ENCODE results near the gene LHFPL3.

Gene LHFPL3

DNA sequence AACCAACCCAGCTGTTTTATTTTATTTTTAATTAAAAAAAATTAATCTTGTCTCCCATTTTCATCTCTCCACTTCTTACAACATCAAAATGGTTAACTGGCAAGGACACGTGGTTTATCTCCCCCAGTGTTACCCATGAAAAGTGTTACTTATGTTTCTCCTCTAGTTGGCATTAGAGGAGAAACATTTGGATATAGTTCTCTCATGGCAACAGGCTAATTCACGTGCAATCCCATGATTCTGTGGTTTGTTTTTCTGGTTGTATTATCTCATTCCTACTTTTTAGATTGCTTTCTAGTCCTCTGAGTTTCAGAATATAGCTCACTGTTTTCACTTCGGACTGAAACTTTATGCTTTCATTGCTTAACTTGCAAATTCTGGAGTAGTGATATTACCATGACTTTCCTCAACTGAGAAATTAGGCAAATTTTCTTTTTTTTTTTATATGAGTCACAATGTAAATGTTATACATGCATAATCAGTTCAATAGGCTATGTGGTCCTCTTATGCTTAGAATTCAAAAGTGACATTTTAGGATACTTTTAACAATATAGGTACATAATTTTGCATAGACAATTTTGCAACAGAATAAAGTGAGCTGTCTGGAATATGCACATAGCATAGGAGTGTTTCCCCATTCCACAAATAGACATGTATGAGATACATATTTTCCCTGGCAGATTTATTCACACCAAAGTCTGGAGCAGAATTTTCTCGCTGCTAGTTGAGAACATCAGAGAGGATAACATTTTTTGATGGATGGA lies 43.0 kb downstream of the LHFPL3 start:
- no peak for DNase-seq

DNA sequence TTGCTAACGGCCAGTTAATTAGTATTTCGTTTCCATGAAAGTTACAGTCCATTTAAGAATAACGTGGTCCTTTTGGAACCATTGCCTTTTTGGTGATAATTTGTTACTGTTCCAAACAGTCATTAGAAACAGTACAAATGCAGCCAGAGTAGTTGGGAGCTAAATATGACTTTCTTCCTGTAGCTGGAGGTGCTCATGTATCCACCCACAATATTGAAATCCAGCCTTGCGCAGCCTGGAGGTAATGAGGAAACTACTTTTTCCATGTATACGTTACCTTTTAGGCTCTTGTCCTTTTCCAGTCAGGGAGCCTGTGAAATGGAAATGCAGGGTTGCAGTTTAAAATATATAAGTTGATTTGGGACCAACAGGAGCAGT lies 43.6 kb downstream of the LHFPL3 start:
- no peak for DNase-seq

DNA sequence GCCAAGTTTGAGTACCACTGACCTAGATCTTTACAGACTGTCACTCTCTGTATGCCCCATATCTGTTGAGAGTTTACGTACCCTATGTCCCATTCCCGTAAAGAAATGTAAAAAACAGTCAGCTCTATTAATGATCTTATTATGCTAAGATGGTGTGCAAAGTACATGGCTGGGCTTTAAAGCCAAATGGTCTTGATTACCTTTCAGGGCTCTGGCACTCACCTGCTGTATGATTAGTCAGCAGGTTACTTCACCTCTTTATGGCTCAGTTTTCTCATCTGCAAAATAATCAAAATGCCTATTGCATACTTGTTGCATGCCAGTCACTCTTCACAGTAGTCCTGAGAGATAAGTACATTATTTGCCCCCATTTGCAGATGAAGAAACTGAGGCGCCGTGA lies 54.2 kb downstream of the LHFPL3 start:
- DNase-seq = no peak

DNA sequence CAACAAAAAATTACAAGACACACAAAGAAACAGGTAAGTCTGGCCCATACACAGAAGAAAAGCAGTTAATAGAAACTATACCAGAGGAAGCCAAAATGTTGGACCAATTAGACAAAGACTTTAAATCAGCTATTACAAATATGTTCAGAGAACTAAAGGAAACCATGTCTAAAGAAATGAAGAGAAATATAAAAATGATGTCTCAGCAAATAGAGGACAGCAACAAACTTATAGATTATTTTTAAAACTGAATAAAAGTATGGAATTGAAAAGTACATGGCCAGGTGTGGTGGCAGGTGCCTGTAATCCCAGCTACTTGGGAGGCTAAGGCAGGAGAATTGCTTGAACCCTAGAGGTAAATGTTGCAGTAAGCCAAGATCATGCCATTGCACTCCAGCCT lies 58.5 kb downstream of the LHFPL3 start:
- DNase-seq = no peak

DNA sequence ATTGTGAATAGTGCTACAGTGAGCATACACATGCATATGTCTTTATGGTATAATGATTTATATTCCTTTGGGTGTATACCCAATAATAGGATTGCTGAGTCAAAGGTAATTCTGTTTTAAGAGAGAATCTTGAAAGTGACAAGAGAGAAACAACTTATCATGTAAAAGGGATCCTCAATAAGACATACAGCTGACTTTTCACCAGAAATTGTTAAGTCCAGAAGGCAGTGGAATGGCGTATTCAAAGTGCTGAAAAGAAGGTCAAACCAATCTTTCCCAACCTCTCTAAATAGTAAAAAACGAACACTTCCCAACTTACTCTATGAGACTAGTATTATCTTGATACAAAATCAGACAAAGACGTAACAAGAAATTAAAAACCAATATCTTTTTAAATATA lies 59.8 kb downstream of the LHFPL3 start:
- no peak for DNase-seq

GRCh38 chr7:104395162-104395561 lies 66.8 kb downstream of the LHFPL3 start:
- no peak for DNase-seq

GRCh38 chr7:104397442-104397841 lies 69.0 kb downstream of the LHFPL3 start:
- DNase-seq = no peak

- no peak for DNase-seq
Observed at GRCh38 chr7:104408371-104408770, 80.0 kb downstream of the LHFPL3 start.

DNA sequence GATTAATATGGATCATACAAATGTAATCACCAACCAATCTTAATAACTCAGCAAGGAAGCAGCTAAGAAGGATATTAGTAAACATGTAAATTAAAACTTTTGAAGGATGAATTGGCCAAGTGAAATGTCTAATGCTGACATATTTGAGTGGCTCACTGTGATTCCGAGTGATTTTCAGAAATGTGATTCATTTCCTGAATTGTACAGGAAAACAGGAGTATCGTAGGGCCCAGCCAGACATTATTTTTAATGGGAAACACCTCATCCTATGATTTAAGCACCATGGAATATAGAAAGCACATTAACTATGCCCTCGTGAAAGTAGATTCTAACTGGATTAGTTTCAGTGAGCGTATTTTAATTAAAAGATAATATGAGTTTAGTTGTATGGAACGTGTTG lies 82.3 kb downstream of the LHFPL3 start:
- DNase-seq = no peak

GRCh38 chr7:104412911-104413310 lies 84.5 kb downstream of the LHFPL3 start:
- no peak for DNase-seq

GRCh38 chr7:104414216-104414615 lies 85.8 kb downstream of the LHFPL3 start:
- DNase-seq = no peak

GRCh38 chr7:104415700-104416099 lies 87.3 kb downstream of the LHFPL3 start:
- DNase-seq = no peak

DNA sequence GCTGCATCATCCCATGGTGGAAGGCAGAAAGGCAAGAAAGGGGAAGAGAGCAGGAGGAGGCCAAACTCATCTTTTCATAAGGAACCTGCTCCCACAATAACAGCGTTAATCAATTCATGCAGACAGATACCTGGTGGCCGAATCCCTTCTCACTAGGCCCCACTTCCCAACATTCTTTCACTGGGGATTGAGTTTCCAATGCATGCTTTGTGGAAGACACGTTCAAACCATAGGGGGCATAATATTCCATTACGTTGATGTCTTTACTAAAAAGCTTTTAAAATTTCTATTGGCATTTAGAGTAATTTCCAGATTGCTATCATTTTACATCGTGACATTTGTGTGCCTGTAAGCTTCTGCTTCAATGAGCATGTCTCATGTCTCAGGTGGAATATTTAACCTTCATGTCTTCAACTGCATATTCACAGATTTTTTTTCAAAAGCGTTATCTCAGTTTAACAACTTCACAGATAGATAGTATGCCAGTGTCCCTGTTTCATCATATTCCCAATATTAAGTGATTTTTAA lies 88.5 kb downstream of the LHFPL3 start:
- DNase-seq = no peak

DNA sequence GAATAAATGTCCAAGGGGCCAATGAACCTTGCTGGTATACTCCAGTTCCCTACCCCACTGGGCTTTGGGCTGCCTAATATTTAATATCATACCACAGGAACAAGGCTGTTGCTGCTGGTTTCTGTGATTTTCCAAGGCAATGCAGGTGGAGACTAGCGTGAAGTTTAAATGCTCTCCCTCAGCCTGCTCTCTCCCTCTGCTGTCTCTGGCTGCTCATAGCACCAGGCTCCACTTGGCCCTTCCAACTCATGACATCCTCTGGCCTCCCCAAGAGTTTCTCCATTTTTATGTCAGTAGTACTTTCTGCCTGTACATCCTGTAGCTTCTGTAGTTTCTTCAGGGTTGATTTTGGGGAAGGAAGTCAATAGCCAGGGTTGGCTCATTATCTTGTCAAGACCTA lies 103.5 kb downstream of the LHFPL3 start:
- DNase-seq = no peak

- no peak for DNase-seq
Observed at GRCh38 chr7:104434129-104434528, 105.7 kb downstream of the LHFPL3 start.

- DNase-seq = no peak
Observed at GRCh38 chr7:104442481-104442880, 114.1 kb downstream of the LHFPL3 start.

- DNase-seq = no peak
Observed at GRCh38 chr7:104444017-104444416, 115.6 kb downstream of the LHFPL3 start.

GRCh38 chr7:104445393-104445792 lies 117.0 kb downstream of the LHFPL3 start:
- no peak for DNase-seq

DNA sequence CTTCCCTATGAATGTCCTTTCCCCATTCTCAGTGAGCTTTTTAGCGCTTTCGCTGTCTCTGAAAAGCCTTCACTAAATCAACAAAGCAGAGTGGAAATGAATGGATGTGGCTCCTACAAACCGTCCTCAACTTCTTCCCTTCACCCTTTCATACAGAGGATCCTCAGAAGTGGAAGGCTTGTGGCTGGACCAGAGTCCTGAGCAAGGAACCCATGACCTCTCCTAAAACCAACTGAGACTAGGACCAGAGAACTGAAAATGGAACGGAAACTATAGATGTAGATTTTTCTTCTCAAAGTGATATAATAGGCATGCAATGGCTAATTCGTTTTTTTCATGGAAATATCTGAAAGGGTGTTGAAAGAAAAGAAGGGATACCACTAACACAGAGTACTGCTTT lies 122.5 kb downstream of the LHFPL3 start:
- DNase-seq = no peak

- DNase-seq = no peak
Observed at GRCh38 chr7:104453190-104453589, 124.8 kb downstream of the LHFPL3 start.

GRCh38 chr7:104458875-104459274 lies 130.5 kb downstream of the LHFPL3 start:
- no peak for DNase-seq

DNA sequence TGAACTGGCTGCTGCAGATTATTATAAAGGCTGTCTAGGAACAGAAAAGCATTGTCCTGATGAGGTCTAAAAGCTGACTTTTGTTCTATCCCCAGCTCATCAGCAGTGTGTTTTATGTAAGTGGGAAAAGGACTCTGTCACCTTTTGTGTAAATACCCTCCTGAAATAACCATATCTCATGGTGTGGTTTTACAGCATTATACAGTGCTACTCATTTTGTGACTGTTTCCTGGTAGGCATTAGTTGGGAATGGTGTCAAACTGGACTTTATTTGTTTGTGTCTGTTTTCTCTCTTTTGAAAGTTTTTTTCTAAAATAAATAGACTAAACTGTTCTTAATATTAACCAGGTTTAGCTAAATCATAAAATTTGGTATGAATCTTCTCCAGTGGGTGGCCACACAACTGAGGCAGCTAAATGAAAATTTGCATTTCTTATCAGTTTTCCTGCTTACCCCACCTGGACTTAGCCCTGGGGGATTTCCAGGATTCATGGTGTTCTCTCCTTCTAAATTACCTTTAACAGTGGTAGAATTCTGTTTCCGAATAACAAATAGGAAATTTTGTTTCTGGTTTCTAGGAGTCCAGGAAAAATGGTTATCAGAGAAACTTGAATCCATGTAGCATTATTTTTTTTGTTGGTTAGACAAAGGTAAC lies 140.9 kb downstream of the LHFPL3 start:
- DNase-seq = no peak

DNA sequence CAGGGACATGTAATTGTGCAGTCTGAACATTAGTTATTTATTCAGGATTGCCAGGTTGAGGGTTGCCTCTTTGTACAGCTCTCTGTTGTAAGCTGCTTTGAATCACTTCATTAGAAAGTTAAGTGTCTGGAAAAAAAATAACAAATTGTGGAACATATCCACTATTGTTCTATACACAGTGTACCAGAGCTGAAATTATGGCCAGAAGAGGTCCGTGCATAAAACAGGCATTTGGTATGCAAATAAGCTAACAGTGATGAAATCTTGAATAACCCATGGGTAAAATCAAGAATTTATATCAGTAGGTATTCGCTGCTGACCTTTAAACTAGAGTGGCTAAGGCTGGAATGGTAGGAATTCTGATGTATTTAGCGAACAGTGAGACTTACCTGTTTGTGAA lies 152.1 kb downstream of the LHFPL3 start:
- no peak for DNase-seq

DNA sequence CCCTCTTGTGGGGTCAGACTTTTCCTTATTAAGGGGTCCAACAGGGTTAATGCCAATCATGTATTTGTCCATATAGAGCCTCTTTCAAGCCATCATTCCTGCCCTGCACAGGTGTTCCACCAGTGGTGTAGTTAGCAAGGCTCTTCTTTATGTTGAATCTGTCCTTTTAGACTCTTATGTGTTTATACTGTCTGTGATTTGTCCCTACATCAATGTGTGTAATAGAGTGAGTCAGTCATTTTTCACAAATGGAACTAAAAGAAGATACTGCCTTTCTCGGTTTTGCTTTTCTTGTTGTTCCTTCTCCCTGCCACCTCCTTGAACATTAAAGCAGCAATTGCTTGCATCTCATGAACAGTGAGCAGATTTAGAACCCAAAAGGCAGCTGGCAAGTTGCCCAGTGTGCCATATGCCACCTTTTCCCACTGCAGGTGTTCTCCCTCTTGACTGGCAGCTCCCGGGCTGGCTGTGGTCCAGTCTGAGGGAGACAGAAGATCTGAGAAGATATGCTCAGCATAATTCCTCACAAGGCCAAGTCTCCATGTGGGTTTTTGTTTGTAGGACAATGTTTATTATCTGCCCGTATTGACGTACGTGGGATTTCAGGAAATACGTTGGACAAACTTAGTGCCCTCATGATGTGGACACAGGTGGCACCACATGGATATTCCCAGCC lies 154.1 kb downstream of the LHFPL3 start:
- DNase-seq = no peak

Data from CD4-positive, alpha-beta T cell treated with Interleukin-21 for 1 hour (primary cell).